ENCODE results near the gene CSF2RB. TPM values are rescaled to one million over a fixed set of nuclear protein-coding genes. Genes with fewer than 3 reads are reported as not detected.

CSF2RB gene
- total RNA-seq, 1 experiment from 2014 or later: not detected

- Mint-ChIP-seq H3K9me3 (ENCODE audit: low read depth, unreplicated experiment) (no peaks in the 10 kb centered on the region), H3K27ac (ENCODE audit: unreplicated experiment) (no peak overlapping the region), H3K36me3 (ENCODE audit: insufficient read depth, unreplicated experiment) (no peaks in the 10 kb centered on the region), H3K4me1 (ENCODE audit: low read depth, unreplicated experiment) (no peaks in the 10 kb centered on the region), H3K27me3 (ENCODE audit: unreplicated experiment) (peaks cover 99% of the 10 kb centered on the region), H3K4me3 (ENCODE audit: low read depth, unreplicated experiment) (no peak overlapping the region)
- intact Hi-C loops (cut with micrococcal nuclease; ENCODE audit: unreplicated experiment): no loop called here
- CTCF ChIA-PET: no interaction called here
- BruUV-seq (replicated peaks): no TSS peak
- no peak for DNase-seq
- TF ChIP-seq CTCF (IDR thresholded peaks at IDR 0.05; ENCODE audit: unreplicated experiment): no peak
Observed at GRCh38 chr22:36914390-36914752, 943 bp downstream of the CSF2RB start.

- no peaks in the 10 kb centered on the region for H3K4me1 Mint-ChIP-seq (ENCODE audit: low read depth, unreplicated experiment)
- no TSS peak for BruUV-seq (replicated peaks)
- CTCF ChIA-PET: no interaction called here
- H3K4me3 Mint-ChIP-seq (ENCODE audit: low read depth, unreplicated experiment): no peak overlapping the region
- intact Hi-C loops (cut with micrococcal nuclease; ENCODE audit: unreplicated experiment): no loop called here
- no peak for TF ChIP-seq CTCF (IDR thresholded peaks at IDR 0.05; ENCODE audit: unreplicated experiment)
- no peak for DNase-seq
- no peak overlapping the region for H3K27ac Mint-ChIP-seq (ENCODE audit: unreplicated experiment)
- peaks cover 99% of the 10 kb centered on the region for H3K27me3 Mint-ChIP-seq (ENCODE audit: unreplicated experiment)
- no peaks in the 10 kb centered on the region for H3K9me3 Mint-ChIP-seq (ENCODE audit: low read depth, unreplicated experiment)
- H3K36me3 Mint-ChIP-seq (ENCODE audit: insufficient read depth, unreplicated experiment): no peaks in the 10 kb centered on the region
Observed at GRCh38 chr22:36916034-36916433, 2.6 kb downstream of the CSF2RB start.

- H3K27ac Mint-ChIP-seq (ENCODE audit: unreplicated experiment): no peak overlapping the region
- intact Hi-C loops (cut with micrococcal nuclease; ENCODE audit: unreplicated experiment): no loop called here
- H3K4me1 Mint-ChIP-seq (ENCODE audit: low read depth, unreplicated experiment): no peaks in the 10 kb centered on the region
- no peaks in the 10 kb centered on the region for H3K9me3 Mint-ChIP-seq (ENCODE audit: low read depth, unreplicated experiment)
- H3K27me3 Mint-ChIP-seq (ENCODE audit: unreplicated experiment): peaks cover 99% of the 10 kb centered on the region
- BruUV-seq (replicated peaks): no TSS peak
- no peaks in the 10 kb centered on the region for H3K36me3 Mint-ChIP-seq (ENCODE audit: insufficient read depth, unreplicated experiment)
- no peak overlapping the region for H3K4me3 Mint-ChIP-seq (ENCODE audit: low read depth, unreplicated experiment)
- CTCF ChIA-PET: no interaction called here
- DNase-seq: no peak
- TF ChIP-seq CTCF (IDR thresholded peaks at IDR 0.05; ENCODE audit: unreplicated experiment): no peak
Observed at GRCh38 chr22:36918586-36919284, 5.3 kb downstream of the CSF2RB start.

GRCh38 chr22:36921309-36922104 is 8.1 kb downstream of the CSF2RB start:
- no peak for TF ChIP-seq CTCF (IDR thresholded peaks at IDR 0.05; ENCODE audit: unreplicated experiment)
- Mint-ChIP-seq H3K4me3 (ENCODE audit: low read depth, unreplicated experiment) (no peak overlapping the region), H3K4me1 (ENCODE audit: low read depth, unreplicated experiment) (no peaks in the 10 kb centered on the region), H3K27me3 (ENCODE audit: unreplicated experiment) (peaks cover 100% of the 10 kb centered on the region), H3K27ac (ENCODE audit: unreplicated experiment) (no peak overlapping the region), H3K36me3 (ENCODE audit: insufficient read depth, unreplicated experiment) (no peaks in the 10 kb centered on the region), H3K9me3 (ENCODE audit: low read depth, unreplicated experiment) (no peaks in the 10 kb centered on the region)
- intact Hi-C loops (cut with micrococcal nuclease; ENCODE audit: unreplicated experiment): no loop called here
- DNase-seq: no peak
- CTCF ChIA-PET: no interaction called here
- no TSS peak for BruUV-seq (replicated peaks)
